Measurements from ENCODE around the gene ZSCAN18.

ZSCAN18 gene

GRCh38 chr19:58063712-58064111 lies 34.3 kb downstream of the ZSCAN18 start:
- no peak for DNase-seq (ENCODE audit: low read depth in 2 of 2)
- H3K4me3 ChIP-seq (replicated peaks in 1 of 2; ENCODE audit: low read depth in 2 of 2, low read length in 2 of 2): no peak overlapping the region
- TF ChIP-seq, protein P1, sequence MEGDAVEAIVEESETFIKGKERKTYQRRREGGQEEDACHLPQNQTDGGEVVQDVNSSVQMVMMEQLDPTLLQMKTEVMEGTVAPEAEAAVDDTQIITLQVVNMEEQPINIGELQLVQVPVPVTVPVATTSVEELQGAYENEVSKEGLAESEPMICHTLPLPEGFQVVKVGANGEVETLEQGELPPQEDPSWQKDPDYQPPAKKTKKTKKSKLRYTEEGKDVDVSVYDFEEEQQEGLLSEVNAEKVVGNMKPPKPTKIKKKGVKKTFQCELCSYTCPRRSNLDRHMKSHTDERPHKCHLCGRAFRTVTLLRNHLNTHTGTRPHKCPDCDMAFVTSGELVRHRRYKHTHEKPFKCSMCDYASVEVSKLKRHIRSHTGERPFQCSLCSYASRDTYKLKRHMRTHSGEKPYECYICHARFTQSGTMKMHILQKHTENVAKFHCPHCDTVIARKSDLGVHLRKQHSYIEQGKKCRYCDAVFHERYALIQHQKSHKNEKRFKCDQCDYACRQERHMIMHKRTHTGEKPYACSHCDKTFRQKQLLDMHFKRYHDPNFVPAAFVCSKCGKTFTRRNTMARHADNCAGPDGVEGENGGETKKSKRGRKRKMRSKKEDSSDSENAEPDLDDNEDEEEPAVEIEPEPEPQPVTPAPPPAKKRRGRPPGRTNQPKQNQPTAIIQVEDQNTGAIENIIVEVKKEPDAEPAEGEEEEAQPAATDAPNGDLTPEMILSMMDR (IDR thresholded peaks at IDR 0.05; ENCODE audit: low read depth, low read length): no peak

GRCh38 chr19:58060231-58060630 lies 37.8 kb downstream of the ZSCAN18 start:
- DNase-seq (ENCODE audit: low read depth in 2 of 2): no peak
- TF ChIP-seq, protein P1 (IDR thresholded peaks at IDR 0.05; ENCODE audit: low read depth, low read length): no peak
- no peak overlapping the region for H3K4me3 ChIP-seq (replicated peaks in 1 of 2; ENCODE audit: low read depth in 2 of 2, low read length in 2 of 2)

DNA sequence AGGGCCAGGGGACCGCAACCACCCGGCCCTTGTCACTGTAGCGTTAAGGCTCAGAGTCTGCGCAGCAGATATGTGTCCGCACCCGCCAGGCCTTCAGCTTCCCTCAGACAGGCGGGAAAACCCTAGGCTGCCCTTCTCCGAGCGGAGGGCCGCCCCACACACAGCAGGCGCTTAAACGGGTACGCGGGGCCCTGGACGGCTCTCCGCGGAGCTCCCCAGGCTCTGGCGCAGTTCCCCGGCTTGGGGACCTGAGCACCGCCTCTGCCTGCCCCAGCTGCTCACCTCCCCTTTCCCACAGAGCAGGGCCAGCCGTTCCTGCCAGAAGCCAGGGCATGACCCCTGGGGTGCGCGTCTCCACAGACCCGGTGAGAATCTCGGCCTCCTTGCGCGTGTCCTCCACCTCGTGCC lies 38.4 kb downstream of the ZSCAN18 start:
- TF ChIP-seq, protein P1 (IDR thresholded peaks at IDR 0.05; ENCODE audit: low read depth, low read length): no peak
- no peak for DNase-seq (ENCODE audit: low read depth in 2 of 2)
- H3K4me3 ChIP-seq (replicated peaks in 1 of 2; ENCODE audit: low read depth in 2 of 2, low read length in 2 of 2): peak overlapping the region; percentile 51 to 53

DNA sequence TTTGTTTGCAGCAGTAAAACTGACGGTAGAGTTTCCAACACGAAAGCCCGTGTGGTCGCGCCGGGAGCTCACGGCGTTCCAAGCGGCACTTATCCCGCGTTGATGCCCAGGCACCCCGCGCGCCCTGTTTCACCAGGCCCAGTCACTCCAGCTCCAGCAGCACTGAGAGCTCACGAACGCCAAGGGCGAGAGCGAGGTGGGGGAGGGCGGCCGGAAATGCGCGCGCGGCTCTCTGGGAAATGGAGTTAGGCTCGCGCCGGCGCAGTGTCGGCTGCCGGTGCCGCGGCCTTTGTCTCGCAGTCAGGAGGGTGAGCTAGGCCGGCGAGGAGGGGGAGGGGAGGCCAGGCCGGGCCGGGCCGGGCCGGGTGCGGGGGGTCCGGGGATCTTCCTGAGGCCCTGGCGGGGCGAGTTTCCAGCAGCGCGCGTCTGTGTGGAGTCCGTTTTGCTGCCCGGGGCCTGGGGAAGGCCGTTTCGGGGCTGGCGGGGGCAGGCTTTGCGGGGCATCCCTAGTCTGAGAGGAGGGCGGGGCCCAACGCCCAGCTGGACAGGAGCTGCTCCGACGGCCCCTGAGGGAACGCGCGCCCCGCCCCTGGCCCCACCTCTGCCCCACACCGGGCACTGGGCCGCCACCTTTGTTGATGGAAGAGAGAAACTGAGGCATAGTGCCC lies 38.9 kb downstream of the ZSCAN18 start, which contains the start of gene ZNF135:
ZNF135 (plus strand) TSS at position 280 of the 668 bp plus-strand sequence. CDS start 721 bp downstream, outside the sequence.
- peak; percentile 82 to 84 for DNase-seq (ENCODE audit: low read depth in 2 of 2)
- TF ChIP-seq, protein P1 (IDR thresholded peaks at IDR 0.05; ENCODE audit: low read depth, low read length): no peak
- peak within 1 kb of the TSS; percentile 51 to 53 for H3K4me3 ChIP-seq (replicated peaks in 1 of 2; ENCODE audit: low read depth in 2 of 2, low read length in 2 of 2)

DNA sequence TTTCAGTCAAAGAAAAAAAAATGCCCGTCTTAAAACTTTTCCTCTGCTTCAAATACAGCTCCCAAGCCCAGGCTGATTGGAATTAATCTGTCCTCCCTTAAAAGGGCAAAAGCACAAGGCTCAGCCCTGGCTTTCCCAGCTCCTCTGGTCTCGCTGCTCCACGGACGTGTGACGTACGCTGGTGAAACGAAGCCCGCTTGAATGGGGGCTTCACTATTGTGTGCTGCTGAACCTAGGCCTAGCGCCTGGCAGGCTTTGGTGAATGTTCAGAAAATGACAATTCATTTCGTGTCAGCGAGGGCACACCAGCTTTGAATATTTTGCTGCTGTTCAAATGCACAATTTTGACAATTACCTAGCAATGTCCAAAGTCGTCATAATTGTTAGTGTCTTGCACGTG lies 39.6 kb downstream of the ZSCAN18 start:
- no peak overlapping the region for H3K4me3 ChIP-seq (replicated peaks in 1 of 2; ENCODE audit: low read depth in 2 of 2, low read length in 2 of 2)
- TF ChIP-seq, protein P1 (IDR thresholded peaks at IDR 0.05; ENCODE audit: low read depth, low read length): no peak
- no peak for DNase-seq (ENCODE audit: low read depth in 2 of 2)

DNA sequence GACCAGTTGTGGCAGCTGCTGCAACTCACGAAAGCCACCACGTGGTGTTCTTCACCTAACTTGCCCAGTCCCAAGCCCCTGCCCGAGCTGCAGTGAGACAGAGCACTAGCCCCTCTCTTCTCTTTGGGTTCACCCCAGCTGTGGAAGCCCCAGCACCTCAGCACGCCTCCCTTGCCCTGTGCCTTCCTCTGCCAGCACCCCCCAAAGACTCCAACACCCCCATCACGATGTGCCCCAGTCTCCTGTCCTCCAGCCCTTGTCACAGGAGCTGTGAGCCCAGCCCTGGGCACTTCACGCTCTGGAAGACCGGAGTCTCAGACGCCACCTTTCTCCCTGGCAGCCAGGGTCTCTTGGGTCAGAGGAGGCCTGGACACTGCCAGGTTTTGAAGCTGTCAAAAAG lies 41.2 kb downstream of the ZSCAN18 start:
- no peak for DNase-seq (ENCODE audit: low read depth in 2 of 2)

More for the DNA sequence above, 41.2 kb downstream of the ZSCAN18 start:
- H3K4me3 ChIP-seq (replicated peaks in 1 of 2; ENCODE audit: low read depth in 2 of 2, low read length in 2 of 2): no peak overlapping the region
- TF ChIP-seq, protein P1 (IDR thresholded peaks at IDR 0.05; ENCODE audit: low read depth, low read length): no peak

Data from cardiac fibroblast (primary cell).